ENCODE results near the gene CLUH. TPM values are rescaled to one million over a fixed set of nuclear protein-coding genes. Genes with fewer than 3 reads are reported as not detected.
"Not testable (repeated sequence)": the region's sequence is repeated elsewhere in the genome, so short reads cannot be mapped to it uniquely, and the experiment has no call there.

Gene CLUH
- polyA plus RNA-seq, 1 experiment = 13.4 TPM

DNA sequence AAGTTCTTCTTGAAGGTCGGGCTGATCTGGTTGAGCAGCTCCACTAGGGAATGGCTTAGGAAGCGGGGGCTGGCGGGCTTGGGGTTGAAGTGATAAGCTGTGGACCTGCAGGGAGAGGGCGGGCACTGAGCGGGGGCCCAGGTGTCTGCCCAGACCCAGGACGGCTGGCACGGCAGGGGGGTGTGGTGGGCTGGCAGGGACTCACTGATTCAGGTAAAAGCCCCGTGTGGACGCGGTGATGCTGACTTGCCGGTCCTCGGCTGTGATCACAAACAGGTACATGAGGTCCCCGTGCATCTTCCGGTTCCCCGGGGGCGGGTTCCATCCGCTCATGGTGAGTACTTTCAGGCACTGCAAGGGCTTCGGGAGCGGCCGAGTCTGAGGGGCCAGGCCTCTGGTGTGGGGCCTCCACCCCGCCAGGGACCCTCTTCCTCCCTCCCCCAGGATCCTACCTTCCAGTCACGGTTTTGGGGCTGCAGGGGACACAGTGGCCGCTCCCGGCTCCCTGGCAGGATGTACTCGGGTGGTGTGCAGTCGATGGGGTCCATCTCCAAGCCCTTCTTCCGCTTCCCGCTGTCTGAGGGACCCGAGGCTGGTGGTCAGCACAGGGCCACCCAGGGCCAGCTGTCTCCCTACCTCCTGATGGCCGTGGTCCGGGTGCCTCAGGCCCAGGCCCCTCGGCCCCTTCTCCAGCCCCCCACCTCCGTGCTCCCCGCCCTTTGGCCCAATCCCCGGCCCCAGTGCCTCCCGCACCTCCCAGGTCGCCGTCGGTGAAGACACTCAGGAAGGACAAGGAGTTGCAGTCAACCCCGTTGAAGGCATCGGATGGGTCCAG is 10.2 kb downstream of the CLUH start:
- peaks cover 31% of the 10 kb centered on the region for H3K36me3 ChIP-seq (ENCODE audit: control insufficient read depth, insufficient read depth, low read length)
- DNase-seq (ENCODE audit: low read depth) = no peak
- TF ChIP-seq, protein P1, sequence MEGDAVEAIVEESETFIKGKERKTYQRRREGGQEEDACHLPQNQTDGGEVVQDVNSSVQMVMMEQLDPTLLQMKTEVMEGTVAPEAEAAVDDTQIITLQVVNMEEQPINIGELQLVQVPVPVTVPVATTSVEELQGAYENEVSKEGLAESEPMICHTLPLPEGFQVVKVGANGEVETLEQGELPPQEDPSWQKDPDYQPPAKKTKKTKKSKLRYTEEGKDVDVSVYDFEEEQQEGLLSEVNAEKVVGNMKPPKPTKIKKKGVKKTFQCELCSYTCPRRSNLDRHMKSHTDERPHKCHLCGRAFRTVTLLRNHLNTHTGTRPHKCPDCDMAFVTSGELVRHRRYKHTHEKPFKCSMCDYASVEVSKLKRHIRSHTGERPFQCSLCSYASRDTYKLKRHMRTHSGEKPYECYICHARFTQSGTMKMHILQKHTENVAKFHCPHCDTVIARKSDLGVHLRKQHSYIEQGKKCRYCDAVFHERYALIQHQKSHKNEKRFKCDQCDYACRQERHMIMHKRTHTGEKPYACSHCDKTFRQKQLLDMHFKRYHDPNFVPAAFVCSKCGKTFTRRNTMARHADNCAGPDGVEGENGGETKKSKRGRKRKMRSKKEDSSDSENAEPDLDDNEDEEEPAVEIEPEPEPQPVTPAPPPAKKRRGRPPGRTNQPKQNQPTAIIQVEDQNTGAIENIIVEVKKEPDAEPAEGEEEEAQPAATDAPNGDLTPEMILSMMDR (IDR thresholded peaks at IDR 0.05; ENCODE audit: insufficient read depth, low read depth, low read length) = no peak
- ChIA-PET POLR2A (no interaction called here), CTCF (no interaction called here)
- H3K27me3 ChIP-seq (ENCODE audit: control insufficient read depth, insufficient read depth, low read length) = no peaks in the 10 kb centered on the region
- no peak overlapping the region for H3K4me3 ChIP-seq (ENCODE audit: low read depth, low read length)

DNA sequence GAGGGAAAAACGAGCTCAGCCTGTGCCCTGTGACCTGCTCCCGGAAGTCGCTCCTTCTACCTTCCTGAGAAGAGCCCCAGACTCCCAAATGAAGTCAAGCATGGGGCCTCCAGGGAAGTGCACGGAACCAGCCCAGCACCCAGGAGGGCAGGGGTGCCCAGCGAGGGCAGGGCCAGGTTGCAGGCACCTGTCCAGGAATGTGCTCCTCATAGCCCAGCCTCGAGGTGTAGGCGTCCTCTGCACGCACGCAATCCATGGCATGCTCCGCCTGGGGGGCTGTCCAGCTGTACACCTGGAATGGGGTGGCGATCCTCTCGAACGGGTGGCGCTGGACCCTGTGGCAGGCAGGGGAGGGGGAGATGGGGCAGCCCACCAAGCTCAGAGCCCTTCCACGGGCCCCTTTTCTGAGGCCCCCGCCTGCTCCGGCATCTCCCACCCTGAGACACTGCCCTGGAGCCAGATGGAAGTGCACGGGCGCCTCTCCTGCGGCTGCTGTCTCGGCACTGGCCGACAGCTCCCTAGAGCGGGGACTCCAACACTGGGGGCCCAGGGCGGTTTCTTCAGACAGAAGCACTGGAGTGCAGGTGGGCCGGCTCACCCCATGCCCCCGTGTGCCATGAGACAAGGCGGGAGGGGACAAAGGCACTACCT is 10.9 kb downstream of the CLUH start:
- no peaks in the 10 kb centered on the region for H3K27me3 ChIP-seq (ENCODE audit: control insufficient read depth, insufficient read depth, low read length)
- peaks cover 35% of the 10 kb centered on the region for H3K36me3 ChIP-seq (ENCODE audit: control insufficient read depth, insufficient read depth, low read length)
- no peak for DNase-seq (ENCODE audit: low read depth)
- ChIA-PET POLR2A (no interaction called here), CTCF (interaction anchor here (1.5 kb wide), 1 partner anchor 9 kb away, joined by 3 read pairs; no protein-coding TSS in a partner anchor)
- TF ChIP-seq, protein P1 (IDR thresholded peaks at IDR 0.05; ENCODE audit: insufficient read depth, low read depth, low read length) = no peak
- no peak overlapping the region for H3K4me3 ChIP-seq (ENCODE audit: low read depth, low read length)

DNA sequence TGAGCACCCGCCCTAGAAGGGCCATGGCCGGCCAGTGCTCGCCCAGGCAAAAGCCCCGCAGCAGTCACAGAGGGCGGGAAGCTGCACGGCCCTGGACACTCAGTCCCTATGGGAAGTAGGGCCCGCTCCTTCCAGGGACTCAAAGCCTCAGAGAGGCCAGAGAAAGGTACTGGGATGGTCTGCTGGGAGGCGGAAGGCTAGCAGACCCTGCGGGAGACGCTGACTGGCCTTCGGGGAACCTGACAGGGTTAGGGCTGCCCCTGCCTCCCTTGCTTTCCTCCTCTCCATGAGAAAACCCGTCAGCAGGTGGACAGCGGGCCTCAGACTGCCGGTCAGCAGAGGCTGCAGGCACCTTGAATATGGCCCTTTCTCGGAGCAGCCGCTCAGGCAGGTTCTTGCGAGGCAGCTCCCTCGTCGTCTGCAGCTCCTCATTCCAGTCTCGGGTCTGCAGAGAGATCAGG is 11.5 kb downstream of the CLUH start:
- no peak for DNase-seq (ENCODE audit: low read depth)
- no peak overlapping the region for H3K4me3 ChIP-seq (ENCODE audit: low read depth, low read length)
- ChIA-PET CTCF (interaction anchor here (1.5 kb wide), 1 partner anchor 10 kb away, joined by 3 read pairs; no protein-coding TSS in a partner anchor), POLR2A (no interaction called here)
- H3K36me3 ChIP-seq (ENCODE audit: control insufficient read depth, insufficient read depth, low read length) = peaks cover 39% of the 10 kb centered on the region
- TF ChIP-seq, protein P1 (IDR thresholded peaks at IDR 0.05; ENCODE audit: insufficient read depth, low read depth, low read length) = no peak
- no peaks in the 10 kb centered on the region for H3K27me3 ChIP-seq (ENCODE audit: control insufficient read depth, insufficient read depth, low read length)

DNA sequence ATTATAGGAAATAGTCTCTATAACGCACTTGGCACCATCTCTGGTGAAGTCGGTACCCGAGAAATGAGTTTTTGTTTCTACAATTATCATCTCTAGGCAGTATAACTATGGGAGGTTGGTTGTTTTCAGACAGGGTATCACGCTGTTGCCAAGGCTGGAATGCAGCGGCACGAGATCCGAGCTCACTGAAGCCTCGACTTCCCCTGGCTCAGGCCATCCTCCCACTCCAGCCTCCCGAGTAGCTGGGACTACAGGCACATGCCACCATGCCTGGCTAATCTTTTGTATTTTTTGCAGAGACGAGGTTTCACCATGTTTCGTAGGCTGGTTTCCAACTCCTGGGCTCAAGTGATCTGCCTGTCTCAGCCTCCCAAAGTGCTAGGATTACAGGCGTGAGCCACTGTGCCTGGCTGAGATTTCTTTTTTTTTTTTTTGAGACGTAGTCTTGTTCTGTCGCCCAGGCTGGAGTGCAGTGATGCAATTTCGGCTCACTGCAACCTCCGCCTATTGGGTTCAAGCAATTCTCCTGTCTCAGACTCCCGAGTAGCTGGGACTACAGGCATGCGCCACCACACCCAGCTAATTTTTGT is 12.3 kb downstream of the CLUH start:
- H3K4me3 ChIP-seq (ENCODE audit: low read depth, low read length) = not testable (repeated sequence)

DNA sequence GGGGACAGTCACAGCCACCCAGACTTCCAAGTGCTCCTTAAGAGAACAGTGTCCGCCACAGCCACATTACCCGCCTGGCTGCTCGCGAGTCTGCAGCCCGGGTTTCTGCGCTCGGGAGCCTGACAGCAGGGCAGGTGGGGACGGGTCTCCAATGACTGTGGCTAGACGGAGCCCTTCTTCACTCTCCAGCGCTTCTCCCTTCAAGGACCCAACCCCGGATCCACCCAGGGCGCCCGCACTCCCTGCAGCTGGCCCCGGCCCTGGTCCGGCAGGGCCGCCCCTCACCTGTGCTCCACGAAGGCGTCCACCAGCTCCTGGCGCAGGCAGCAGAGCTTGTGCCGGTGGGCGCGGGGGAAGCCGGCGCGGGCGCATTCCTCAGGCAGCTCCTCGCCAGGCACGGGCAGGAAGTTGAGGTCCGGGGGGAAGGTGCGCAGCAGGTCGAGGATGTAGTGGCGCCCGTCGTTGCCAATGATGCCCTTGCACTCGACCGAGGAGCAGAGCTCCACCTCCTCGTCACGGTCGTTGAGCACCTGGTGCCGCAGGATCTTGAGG is 13.9 kb downstream of the CLUH start:
- CTCF ChIA-PET = interaction anchor here (0.6 to 0.8 kb wide), 2 partner anchors 10 to 774 kb away, joined by 3 read pairs; no protein-coding TSS in a partner anchor
- no peak overlapping the region for H3K4me3 ChIP-seq (ENCODE audit: low read depth, low read length)
- peaks cover 35% of the 10 kb centered on the region for H3K36me3 ChIP-seq (ENCODE audit: control insufficient read depth, insufficient read depth, low read length)
- DNase-seq (ENCODE audit: low read depth) = no peak
- TF ChIP-seq, protein P1 (IDR thresholded peaks at IDR 0.05; ENCODE audit: insufficient read depth, low read depth, low read length) = no peak
- POLR2A ChIA-PET = no interaction called here
- H3K27me3 ChIP-seq (ENCODE audit: control insufficient read depth, insufficient read depth, low read length) = no peaks in the 10 kb centered on the region

More for the DNA sequence above, 12.3 kb downstream of the CLUH start:
- DNase-seq (ENCODE audit: low read depth); POLR2A ChIA-PET; H3K27me3 ChIP-seq (ENCODE audit: control insufficient read depth, insufficient read depth, low read length): not testable (repeated sequence)
- CTCF ChIA-PET = interaction anchor here (0.6 to 1.5 kb wide), 2 partner anchors 10 to 123 kb away, joined by 3 read pairs; no protein-coding TSS in a partner anchor
- peaks cover 39% of the 10 kb centered on the region for H3K36me3 ChIP-seq (ENCODE audit: control insufficient read depth, insufficient read depth, low read length)
